DMS 273 treated with DMSO at 0.1 percent for 48 hours (cell line): ENCODE data around the gene PRDM10.
A peak's percentile ranks its signal among the peaks of the same experiment; 100 is the strongest.
"Not testable (repeated sequence)": the region's sequence is repeated elsewhere in the genome, so short reads cannot be mapped to it uniquely, and the experiment has no call there.

Experiments used
- DNase-seq: peaks from one replicate; lab custom pipeline; 2025; lab: John Stamatoyannopoulos, UW

Gene PRDM10

GRCh38 chr11:130002352-130002845, at the start of gene PRDM10:
Gene PRDM10, minus strand, starts transcription at chr11:130002835. Its CDS starts 41,871 bp downstream, at chr11:129960964.
- DNase-seq = peak; percentile 84

- no peak for DNase-seq
Observed at GRCh38 chr11:130051082-130051481, 48.4 kb upstream of the PRDM10 start.

GRCh38 chr11:130050257-130050656, 47.6 kb upstream of the PRDM10 start:
- DNase-seq = no peak

GRCh38 chr11:130049328-130049771, 46.7 kb upstream of the PRDM10 start:
- DNase-seq = no peak

- no peak for DNase-seq
Observed at GRCh38 chr11:130047141-130047540, 44.5 kb upstream of the PRDM10 start.

- DNase-seq = no peak
Observed at GRCh38 chr11:130043575-130043974, 40.9 kb upstream of the PRDM10 start.

GRCh38 chr11:130042093-130042591, 39.5 kb upstream of the PRDM10 start:
- DNase-seq = no peak

- DNase-seq = no peak
Observed at GRCh38 chr11:130040281-130040940, 37.8 kb upstream of the PRDM10 start.

- DNase-seq = no peak
Observed at GRCh38 chr11:130037881-130038585, 35.4 kb upstream of the PRDM10 start.

GRCh38 chr11:130037058-130037457, 34.4 kb upstream of the PRDM10 start:
- DNase-seq = no peak

GRCh38 chr11:130034236-130034635, 31.6 kb upstream of the PRDM10 start:
- no peak for DNase-seq

GRCh38 chr11:130032931-130033330, 30.3 kb upstream of the PRDM10 start:
- DNase-seq = no peak

- no peak for DNase-seq
Observed at GRCh38 chr11:130031945-130032344, 29.3 kb upstream of the PRDM10 start.

GRCh38 chr11:130031056-130031455, 28.4 kb upstream of the PRDM10 start:
- DNase-seq = no peak

- DNase-seq = no peak
Observed at GRCh38 chr11:130029137-130029536, 26.5 kb upstream of the PRDM10 start.

- DNase-seq = no peak
Observed at GRCh38 chr11:130025371-130025770, 22.7 kb upstream of the PRDM10 start.

GRCh38 chr11:130024361-130024760, 21.7 kb upstream of the PRDM10 start:
- DNase-seq = no peak

GRCh38 chr11:130023204-130023603, 20.6 kb upstream of the PRDM10 start:
- no peak for DNase-seq

- no peak for DNase-seq
Observed at GRCh38 chr11:130022799-130023198, 20.2 kb upstream of the PRDM10 start.

GRCh38 chr11:130021606-130022005, 19.0 kb upstream of the PRDM10 start:
- not testable (repeated sequence) for DNase-seq

- no peak for DNase-seq
Observed at GRCh38 chr11:130020323-130020722, 17.7 kb upstream of the PRDM10 start.

- DNase-seq = not testable (repeated sequence)
Observed at GRCh38 chr11:130015846-130016245, 13.2 kb upstream of the PRDM10 start.

- no peak for DNase-seq
Observed at GRCh38 chr11:130008326-130008725, 5.7 kb upstream of the PRDM10 start.
